ENCODE results near the gene LPP. TPM values are rescaled to one million over a fixed set of nuclear protein-coding genes. Genes with fewer than 3 reads are reported as not detected.

LPP gene
- total RNA-seq, 4 donors from 2014 or later = 183 to 293 (median 242) TPM

DNA sequence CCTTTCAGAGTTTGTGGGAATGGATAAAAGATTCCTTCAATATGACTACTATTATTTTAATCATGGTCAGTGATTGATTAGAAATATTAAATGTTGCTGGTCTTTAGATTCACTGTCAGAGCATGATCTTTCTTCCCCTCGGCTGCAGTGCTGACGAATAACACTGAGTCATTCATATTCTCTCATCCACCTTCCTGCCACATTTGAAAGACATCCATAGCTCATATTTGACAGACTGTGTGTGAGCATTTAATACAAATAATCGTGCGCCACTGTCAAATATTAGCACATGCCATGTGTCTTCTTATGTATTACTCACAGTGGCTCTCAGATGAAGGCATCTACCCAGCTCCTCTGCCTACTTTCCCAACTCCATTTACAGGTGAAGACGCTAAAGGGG is 541.3 kb downstream of the LPP start:
- no peaks in the 10 kb centered on the region for H3K36me3 ChIP-seq
- WGBS, 2 donors = 89 to 91% methylated on average over 5 of the region's 5 CpGs
- H3K4me1 ChIP-seq = peaks cover 0 to 3% (median 0%) of the 10 kb centered on the region in 4 donors
- H3K4me3 ChIP-seq = no peak overlapping the region
- TF ChIP-seq POLR2A (IDR thresholded peaks at IDR 0.05) (no peak), EP300 (IDR thresholded peaks at IDR 0.05) (no peak)
- TF ChIP-seq, protein P1, sequence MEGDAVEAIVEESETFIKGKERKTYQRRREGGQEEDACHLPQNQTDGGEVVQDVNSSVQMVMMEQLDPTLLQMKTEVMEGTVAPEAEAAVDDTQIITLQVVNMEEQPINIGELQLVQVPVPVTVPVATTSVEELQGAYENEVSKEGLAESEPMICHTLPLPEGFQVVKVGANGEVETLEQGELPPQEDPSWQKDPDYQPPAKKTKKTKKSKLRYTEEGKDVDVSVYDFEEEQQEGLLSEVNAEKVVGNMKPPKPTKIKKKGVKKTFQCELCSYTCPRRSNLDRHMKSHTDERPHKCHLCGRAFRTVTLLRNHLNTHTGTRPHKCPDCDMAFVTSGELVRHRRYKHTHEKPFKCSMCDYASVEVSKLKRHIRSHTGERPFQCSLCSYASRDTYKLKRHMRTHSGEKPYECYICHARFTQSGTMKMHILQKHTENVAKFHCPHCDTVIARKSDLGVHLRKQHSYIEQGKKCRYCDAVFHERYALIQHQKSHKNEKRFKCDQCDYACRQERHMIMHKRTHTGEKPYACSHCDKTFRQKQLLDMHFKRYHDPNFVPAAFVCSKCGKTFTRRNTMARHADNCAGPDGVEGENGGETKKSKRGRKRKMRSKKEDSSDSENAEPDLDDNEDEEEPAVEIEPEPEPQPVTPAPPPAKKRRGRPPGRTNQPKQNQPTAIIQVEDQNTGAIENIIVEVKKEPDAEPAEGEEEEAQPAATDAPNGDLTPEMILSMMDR (IDR thresholded peaks at IDR 0.05) = no peak
- no peaks in the 10 kb centered on the region for H3K9me3 ChIP-seq
- DNase-seq (ENCODE audit: low spot score in 2 of 2) = no peak
- no peak overlapping the region for H3K27ac ChIP-seq
- no peaks in the 10 kb centered on the region for H3K27me3 ChIP-seq

DNA sequence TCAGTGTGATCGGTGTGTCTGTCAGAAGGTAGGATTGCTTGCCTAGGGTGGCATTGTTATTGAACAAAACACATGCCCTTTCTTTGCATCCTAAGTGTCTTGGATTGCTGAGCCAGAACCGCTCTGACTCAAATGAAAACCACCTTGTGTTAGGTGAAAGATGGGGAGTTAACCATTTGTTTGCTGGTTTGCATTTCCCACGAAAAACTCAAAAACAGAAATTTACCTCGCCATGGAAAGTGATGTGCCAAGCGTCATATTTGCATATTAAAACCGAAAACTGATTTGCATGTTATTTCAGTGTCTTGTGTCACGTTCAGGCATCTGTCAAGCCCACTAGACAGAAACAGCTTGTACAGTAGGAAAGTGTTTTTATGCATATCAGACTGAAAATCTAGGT is 543.2 kb downstream of the LPP start:
- H3K27me3 ChIP-seq = no peaks in the 10 kb centered on the region
- TF ChIP-seq POLR2A (IDR thresholded peaks at IDR 0.05) = no peak
- TF ChIP-seq, protein P1 (IDR thresholded peaks at IDR 0.05) = no peak
- peaks cover 0 to 3% (median 0%) of the 10 kb centered on the region in 4 donors for H3K4me1 ChIP-seq
- H3K9me3 ChIP-seq = no peaks in the 10 kb centered on the region
- no peaks in the 10 kb centered on the region for H3K36me3 ChIP-seq
- 89 to 91% methylated on average over 7 of the region's 7 CpGs for WGBS, 2 donors
- no peak overlapping the region for H3K4me3 ChIP-seq
- no peak for DNase-seq (ENCODE audit: low spot score in 2 of 2)
- H3K27ac ChIP-seq = no peak overlapping the region

DNA sequence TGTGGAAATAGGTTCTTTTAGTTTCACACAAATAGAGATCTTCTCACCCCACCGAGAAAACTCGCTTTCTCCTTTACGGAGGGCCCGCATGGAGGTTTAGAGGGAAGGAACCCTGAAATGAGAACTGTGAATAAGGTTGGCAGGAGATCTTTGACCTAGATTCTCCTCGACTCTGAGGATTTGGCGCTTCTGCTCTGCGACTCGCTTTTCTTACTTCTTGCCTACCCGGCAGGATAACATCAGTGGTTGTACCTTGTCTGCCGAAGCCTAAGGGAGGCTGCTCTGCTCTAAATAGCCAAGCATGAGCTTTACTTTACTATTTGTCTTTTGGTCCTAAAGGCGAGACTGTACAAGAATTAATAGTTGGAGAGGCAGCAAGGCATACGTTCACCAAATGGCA is 544.5 kb downstream of the LPP start:
- Histone ChIP-seq H3K9me3 (no peaks in the 10 kb centered on the region), H3K36me3 (no peaks in the 10 kb centered on the region), H3K4me1 (peaks cover 0 to 4% (median 2%) of the 10 kb centered on the region in 4 donors), H3K27ac (no peak overlapping the region), H3K4me3 (no peak overlapping the region), H3K27me3 (no peaks in the 10 kb centered on the region)
- no peak for TF ChIP-seq POLR2A (IDR thresholded peaks at IDR 0.05)
- TF ChIP-seq EP300 (IDR thresholded peaks at IDR 0.05) = no peak
- TF ChIP-seq, protein P1 (IDR thresholded peaks at IDR 0.05) = no peak
- no peak for DNase-seq (ENCODE audit: low spot score in 2 of 2)
- WGBS, 2 donors = 96 to 97% methylated on average over 12 of the region's 12 CpGs

DNA sequence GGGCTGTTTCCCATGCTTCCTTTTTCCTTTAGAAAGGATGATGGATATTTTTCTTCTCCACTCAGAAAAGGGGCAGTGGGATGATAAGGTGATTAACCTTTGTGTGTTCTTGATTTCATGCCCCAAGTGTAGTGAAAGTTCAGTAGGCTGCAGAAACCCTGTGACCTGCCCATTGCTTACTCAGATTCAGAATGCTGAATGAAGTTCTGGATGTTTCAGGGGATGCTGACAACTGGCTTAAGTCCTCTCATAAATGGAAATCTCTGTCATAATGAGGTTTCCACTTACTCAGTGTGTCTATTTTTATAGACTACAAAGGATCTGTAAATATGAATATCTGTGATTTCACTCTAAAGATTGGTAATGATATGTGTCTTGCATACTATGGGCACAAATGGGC is 546.5 kb downstream of the LPP start:
- Histone ChIP-seq H3K9me3 (no peaks in the 10 kb centered on the region), H3K36me3 (no peaks in the 10 kb centered on the region), H3K27ac (no peak overlapping the region), H3K4me3 (no peak overlapping the region), H3K27me3 (no peaks in the 10 kb centered on the region), H3K4me1 (peaks cover 0 to 4% (median 2%) of the 10 kb centered on the region in 4 donors)
- TF ChIP-seq, protein P1 (IDR thresholded peaks at IDR 0.05) = no peak
- TF ChIP-seq EP300 (IDR thresholded peaks at IDR 0.05) (no peak), POLR2A (IDR thresholded peaks at IDR 0.05) (no peak)
- DNase-seq (ENCODE audit: low spot score in 2 of 2) = no peak

DNA sequence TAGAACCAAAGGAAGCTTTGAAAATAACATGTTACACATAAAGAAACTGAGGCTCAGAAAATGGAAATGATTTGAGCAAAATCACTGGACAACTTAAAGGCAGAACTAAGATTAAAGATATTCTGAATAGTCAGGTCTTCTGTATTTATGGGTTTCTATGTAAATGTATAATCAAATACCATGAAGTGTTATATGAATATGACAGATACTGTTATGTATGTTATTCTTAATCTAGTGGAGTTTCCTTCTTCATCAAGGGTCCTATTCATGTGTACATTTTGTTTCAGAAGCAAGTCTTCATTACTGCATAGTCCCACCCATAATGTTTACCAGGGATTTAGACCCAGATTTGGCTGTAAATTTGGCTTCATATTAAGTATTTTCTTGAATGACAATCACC is 547.0 kb downstream of the LPP start:
- no peaks in the 10 kb centered on the region for H3K9me3 ChIP-seq
- H3K36me3 ChIP-seq = no peaks in the 10 kb centered on the region
- H3K4me1 ChIP-seq = peaks cover 0 to 4% (median 2%) of the 10 kb centered on the region in 4 donors
- TF ChIP-seq POLR2A (IDR thresholded peaks at IDR 0.05) (no peak), EP300 (IDR thresholded peaks at IDR 0.05) (no peak)
- TF ChIP-seq, protein P1 (IDR thresholded peaks at IDR 0.05) = no peak
- no peak for DNase-seq (ENCODE audit: low spot score in 2 of 2)
- H3K27me3 ChIP-seq = no peaks in the 10 kb centered on the region
- no peak overlapping the region for H3K27ac ChIP-seq
- no peak overlapping the region for H3K4me3 ChIP-seq

All from tibial nerve (tissue), 4 donors.